ENCODE measurements around the gene PPP1R1C.

The PPP1R1C gene

DNA sequence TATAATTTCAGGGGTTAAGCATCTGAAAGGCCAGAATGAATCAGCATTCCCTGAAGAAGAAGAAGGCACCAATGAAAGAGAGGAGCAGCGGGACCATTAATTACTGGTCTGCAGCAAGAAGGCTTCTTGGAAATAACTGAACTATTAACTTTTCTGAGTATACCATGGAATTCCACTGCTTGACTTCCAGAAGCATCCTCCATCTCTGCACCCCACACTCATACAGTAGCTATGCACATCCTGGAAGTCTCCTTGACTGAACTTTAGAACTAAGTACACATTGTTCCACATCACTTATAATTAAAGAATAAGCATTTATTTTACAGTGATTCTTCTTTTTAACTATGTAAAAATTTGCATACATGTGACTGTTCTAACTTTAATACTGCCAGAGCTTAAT, 131.5 kb downstream of the PPP1R1C start:
- DNase-seq (ENCODE audit: low read depth) = no peak
- TF ChIP-seq, protein P1, sequence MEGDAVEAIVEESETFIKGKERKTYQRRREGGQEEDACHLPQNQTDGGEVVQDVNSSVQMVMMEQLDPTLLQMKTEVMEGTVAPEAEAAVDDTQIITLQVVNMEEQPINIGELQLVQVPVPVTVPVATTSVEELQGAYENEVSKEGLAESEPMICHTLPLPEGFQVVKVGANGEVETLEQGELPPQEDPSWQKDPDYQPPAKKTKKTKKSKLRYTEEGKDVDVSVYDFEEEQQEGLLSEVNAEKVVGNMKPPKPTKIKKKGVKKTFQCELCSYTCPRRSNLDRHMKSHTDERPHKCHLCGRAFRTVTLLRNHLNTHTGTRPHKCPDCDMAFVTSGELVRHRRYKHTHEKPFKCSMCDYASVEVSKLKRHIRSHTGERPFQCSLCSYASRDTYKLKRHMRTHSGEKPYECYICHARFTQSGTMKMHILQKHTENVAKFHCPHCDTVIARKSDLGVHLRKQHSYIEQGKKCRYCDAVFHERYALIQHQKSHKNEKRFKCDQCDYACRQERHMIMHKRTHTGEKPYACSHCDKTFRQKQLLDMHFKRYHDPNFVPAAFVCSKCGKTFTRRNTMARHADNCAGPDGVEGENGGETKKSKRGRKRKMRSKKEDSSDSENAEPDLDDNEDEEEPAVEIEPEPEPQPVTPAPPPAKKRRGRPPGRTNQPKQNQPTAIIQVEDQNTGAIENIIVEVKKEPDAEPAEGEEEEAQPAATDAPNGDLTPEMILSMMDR (IDR thresholded peaks at IDR 0.05; ENCODE audit: control insufficient read depth, extremely low read depth, insufficient read depth) = no peak
- H3K4me3 ChIP-seq (ENCODE audit: low read depth, low read length) = no peak overlapping the region

DNA sequence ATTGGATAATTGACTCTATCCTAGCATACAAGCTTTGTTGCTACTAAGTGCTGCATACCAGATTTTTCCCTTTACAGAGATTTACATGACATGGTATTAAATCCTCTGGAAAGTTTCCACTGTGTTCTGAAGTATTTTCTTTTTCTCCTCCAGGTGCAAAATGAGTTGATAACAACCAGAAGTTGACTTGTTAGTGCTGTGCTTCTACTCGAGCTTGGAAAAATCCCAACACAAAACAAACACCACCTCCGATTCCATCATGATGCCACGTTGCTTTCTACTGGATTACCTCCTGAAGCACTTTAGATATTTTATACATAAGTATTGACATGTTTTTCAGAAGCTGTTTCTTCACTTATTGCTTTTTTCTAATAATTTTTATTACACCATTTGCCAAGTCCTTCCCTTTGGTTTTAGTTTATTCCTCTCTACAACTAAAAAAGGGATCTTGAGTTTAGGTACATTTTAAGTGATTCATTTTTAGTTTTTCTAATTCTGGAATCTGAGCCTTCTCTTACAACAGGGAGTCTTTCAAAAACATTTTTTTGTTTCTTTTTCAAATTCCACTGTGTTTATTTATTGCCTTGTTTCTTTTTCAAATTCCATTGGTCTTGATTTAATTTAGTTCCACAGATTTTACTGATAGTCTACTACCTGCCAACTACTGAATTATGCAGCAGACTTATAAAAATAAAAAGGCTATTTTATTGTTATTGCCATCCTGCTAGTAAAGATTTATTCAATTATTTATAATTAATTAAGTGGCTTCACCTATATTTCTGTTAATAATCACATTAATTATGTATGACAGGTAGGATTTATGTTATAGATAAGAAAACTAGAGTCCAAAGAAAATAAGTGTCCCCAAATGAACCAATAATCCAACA, 143.4 kb downstream of the PPP1R1C start:
- TF ChIP-seq, protein P1 (IDR thresholded peaks at IDR 0.05; ENCODE audit: control insufficient read depth, extremely low read depth, insufficient read depth) = no peak
- DNase-seq (ENCODE audit: low read depth) = no peak

DNA sequence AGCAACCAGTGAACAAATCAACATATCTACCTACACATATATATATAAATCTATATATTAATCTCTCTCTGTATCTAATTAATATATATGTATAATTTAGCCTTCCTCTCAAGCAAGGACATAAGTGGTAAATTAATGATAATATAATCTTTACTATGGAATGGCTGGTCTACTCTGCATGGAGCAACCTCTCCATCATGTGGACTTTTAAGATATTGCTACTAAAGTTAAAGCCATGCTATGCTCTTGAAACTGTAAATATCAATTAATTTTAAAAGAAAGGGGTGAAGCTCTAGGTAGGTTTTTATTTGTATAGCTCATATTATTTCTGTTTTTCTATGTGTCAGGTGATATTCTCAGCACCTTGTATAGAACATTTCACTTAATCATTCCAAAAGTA, 147.0 kb downstream of the PPP1R1C start:
- no peak overlapping the region for H3K4me3 ChIP-seq (ENCODE audit: low read depth, low read length)
- no peak for DNase-seq (ENCODE audit: low read depth)
- TF ChIP-seq, protein P1 (IDR thresholded peaks at IDR 0.05; ENCODE audit: control insufficient read depth, extremely low read depth, insufficient read depth) = peak; percentile 62

More for the DNA sequence above, 143.4 kb downstream of the PPP1R1C start:
- H3K4me3 ChIP-seq (ENCODE audit: low read depth, low read length) = no peak overlapping the region

DNA sequence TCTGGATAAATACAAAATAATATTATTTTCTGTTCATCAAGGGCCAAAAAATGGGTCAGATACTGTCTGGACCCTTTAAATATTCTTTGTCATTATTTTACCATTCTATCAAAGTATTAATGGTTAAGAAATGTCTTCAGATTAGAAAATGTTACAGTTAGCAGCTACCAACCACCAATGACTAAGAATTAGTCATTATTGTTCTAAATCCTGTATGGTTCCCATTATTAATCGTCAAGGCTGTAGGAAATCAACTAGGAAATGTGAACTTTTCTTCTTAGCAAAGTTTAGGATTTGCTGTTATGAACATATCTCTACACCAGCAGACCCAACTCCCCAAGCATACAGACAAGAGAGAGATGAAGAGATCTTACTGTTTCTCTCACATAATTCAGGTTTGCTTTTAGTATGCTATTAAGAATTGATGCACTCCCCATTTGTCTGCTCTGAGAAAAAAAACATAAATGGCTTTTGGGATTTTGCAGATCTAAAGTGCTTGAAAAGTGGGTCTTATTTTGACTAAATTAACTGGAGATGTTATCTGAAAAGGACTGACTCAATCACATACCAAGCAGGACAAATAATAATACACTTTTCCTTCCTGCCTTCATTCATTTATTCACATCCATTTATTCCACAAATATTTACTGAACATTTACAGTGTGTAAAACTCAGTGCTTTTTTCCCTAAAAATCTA, 147.7 kb downstream of the PPP1R1C start:
- no peak for DNase-seq (ENCODE audit: low read depth)
- H3K4me3 ChIP-seq (ENCODE audit: low read depth, low read length) = no peak overlapping the region
- TF ChIP-seq, protein P1 (IDR thresholded peaks at IDR 0.05; ENCODE audit: control insufficient read depth, extremely low read depth, insufficient read depth) = no peak

DNA sequence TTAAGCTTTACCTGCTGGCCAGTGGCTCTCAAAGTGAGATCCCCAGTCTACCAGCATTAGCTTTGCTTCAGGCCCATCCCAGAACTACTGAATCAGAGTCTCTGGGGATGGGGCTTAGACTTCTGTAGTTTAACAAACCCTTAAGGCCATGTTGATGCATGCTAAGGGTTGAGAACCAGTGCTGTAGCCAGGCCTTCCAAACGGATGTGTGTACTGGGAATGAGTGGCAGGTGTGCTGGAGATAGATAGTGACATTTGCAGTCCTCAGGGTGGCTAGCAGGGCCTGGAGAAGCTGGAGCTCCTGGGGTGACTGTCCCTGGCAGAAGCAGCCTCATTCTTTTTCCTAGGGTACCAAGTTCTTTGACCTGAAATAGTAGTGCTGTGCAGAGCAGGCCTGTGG, 148.5 kb downstream of the PPP1R1C start:
- no peak overlapping the region for H3K4me3 ChIP-seq (ENCODE audit: low read depth, low read length)
- TF ChIP-seq, protein P1 (IDR thresholded peaks at IDR 0.05; ENCODE audit: control insufficient read depth, extremely low read depth, insufficient read depth) = no peak
- no peak for DNase-seq (ENCODE audit: low read depth)

DNA sequence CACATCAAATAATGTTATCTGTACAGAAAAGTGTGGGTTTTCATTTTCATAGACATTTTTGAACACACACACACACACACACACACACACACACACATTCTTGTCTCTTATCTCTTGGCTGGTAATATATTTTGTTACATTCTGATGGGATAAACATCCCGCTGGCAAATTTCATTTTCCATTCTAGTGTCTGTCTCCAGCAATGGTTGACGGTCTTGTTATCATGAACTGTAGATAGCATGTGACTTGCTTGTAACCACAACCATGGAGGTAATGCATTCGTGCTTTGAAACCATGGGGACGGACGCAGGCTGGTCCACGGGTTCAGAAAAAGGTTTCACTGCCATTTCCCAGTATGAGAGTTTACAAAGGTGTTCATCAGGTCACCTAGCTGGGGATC, 156.4 kb downstream of the PPP1R1C start:
- DNase-seq (ENCODE audit: low read depth) = no peak
- TF ChIP-seq, protein P1 (IDR thresholded peaks at IDR 0.05; ENCODE audit: control insufficient read depth, extremely low read depth, insufficient read depth) = no peak
- H3K4me3 ChIP-seq (ENCODE audit: low read depth, low read length) = no peak overlapping the region
